Activated naive CD8-positive, alpha-beta T cell (primary cell): ENCODE measurements around the gene GOLGA6A.
"Not testable (repeated sequence)": the region's sequence is repeated elsewhere in the genome, so short reads cannot be mapped to it uniquely, and the experiment has no call there.

Experiments
- H3K27ac Mint-ChIP-seq: one replicate; pipeline ENCODE4 v1.8.0; 2021; ENCODE audit warnings: mixed read lengths
- H3K27me3 Mint-ChIP-seq: one replicate; pipeline ENCODE4 v1.8.0; 2021; ENCODE audit warnings: mixed read lengths
- H3K36me3 Mint-ChIP-seq: one replicate; pipeline ENCODE4 v1.8.0; 2021; ENCODE audit warnings: mixed read lengths
- H3K4me1 Mint-ChIP-seq: one replicate; pipeline ENCODE4 v1.8.0; 2021; ENCODE audit warnings: low read depth, mixed read lengths
- H3K4me3 Mint-ChIP-seq: one replicate; pipeline ENCODE4 v1.8.0; 2021; ENCODE audit warnings: mild to moderate bottlenecking, mixed read lengths
- H3K9me3 Mint-ChIP-seq: one replicate; pipeline ENCODE4 v1.8.0; 2021; ENCODE audit warnings: low read depth, mixed read lengths

The GOLGA6A gene

DNA sequence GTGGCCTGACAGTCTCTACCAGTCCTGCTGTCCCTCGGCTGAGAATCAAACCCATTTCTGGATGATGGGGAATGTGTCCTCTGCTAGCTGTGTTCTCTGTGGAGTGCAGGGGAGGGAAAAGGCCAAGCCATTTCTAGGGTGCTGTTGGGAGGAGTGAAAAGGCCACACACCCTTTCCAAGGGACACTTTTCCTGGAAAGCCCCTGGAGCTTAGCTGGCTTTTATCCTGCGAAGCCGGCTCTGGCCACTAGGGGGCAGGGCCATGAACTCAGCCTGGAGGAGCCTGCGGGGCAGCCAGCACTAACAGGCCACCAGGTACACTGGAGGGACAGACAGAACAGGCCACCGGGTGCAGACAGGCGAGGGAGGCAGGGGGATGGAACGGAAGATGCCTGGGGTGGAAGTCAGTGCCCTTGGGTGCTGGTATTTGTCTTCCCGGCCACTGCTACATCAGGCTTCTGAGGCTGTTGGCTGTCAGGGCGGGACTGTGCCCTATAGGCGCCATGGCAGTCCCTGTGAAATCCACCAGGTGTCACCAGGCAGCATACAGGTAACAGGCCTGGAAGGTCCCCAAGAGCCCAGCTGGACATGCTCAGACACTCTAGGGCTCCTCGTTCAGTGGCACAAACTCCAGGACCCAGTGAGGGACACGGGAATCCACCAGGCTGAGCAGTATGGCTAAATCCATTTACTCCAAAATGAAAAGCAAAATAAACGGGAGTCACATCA, 16.5 kb downstream of the GOLGA6A start:
- not testable (repeated sequence) for H3K27ac Mint-ChIP-seq, H3K4me1 Mint-ChIP-seq, H3K9me3 Mint-ChIP-seq, H3K36me3 Mint-ChIP-seq, H3K27me3 Mint-ChIP-seq, H3K4me3 Mint-ChIP-seq

DNA sequence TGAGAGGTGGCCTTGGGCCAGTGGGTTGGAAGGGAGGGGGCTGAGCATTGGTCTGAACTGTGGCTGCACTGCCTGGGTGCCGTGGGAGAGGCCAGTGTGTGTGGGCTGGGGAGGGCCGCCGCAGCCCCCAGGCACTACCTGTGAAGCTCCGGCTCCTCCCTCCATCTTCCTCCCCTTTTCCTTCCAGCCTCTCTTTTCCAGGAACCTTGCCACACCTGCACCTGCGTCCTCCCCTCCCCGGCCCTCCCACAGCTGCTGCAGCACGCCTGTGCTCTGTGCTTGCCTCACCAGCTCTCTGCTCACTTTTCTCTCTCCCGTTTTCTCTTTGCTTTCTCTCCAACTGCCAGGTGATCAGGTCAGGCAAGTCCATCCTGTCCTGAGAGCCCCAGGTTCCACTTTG, 17.5 kb downstream of the GOLGA6A start:
- not testable (repeated sequence) for H3K4me1 Mint-ChIP-seq, H3K27ac Mint-ChIP-seq, H3K9me3 Mint-ChIP-seq, H3K36me3 Mint-ChIP-seq, H3K4me3 Mint-ChIP-seq, H3K27me3 Mint-ChIP-seq

- not testable (repeated sequence) for H3K4me3 Mint-ChIP-seq, H3K27ac Mint-ChIP-seq, H3K9me3 Mint-ChIP-seq, H3K36me3 Mint-ChIP-seq, H3K27me3 Mint-ChIP-seq
- H3K4me1 Mint-ChIP-seq: peaks cover 14% of the 10 kb centered on the region
Measured at GRCh38 chr15:74064183-74064582, 18.2 kb downstream of the GOLGA6A start.

DNA sequence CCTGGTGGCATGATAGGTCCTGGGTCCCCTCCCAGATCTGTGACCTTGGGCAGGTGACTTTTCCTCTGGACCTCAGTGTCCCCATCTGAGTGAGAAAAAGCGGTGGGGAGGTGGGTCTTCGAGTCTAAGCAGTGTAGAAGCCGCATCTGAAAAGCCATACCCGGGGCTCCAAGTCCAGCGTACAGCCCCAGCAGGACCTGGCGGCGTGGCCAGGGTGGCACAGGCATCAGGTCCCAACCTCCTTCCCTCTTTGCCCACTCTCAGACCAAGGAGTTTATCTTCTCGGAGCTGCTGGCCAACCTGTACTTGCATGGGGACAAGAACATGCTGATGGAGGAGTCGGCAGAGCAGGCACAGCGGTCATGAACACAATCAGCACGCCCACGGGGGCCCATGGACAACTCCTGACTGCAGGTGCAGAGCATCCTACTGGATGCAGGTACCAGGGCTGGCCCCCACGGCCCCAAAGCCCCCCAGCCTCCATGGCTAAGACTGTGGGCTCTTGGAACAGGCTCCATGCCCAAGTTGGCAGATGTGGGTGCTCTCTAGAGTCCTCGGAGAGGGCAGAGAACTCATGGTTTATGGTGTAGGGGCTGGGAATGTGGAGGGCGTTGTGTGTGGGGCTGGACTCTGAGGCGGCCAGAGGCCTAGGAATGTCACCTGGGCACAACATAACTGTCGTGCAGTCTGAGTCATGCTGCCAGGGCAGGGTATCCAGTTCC, 18.8 kb downstream of the GOLGA6A start:
- H3K36me3 Mint-ChIP-seq, H3K4me3 Mint-ChIP-seq, H3K27me3 Mint-ChIP-seq, H3K27ac Mint-ChIP-seq, H3K9me3 Mint-ChIP-seq: not testable (repeated sequence)
- H3K4me1 Mint-ChIP-seq: peaks cover 19% of the 10 kb centered on the region

GRCh38 chr15:74062671-74063070, 19.7 kb downstream of the GOLGA6A start:
- no peaks in the 10 kb centered on the region for H3K9me3 Mint-ChIP-seq
- H3K36me3 Mint-ChIP-seq: peaks cover 7% of the 10 kb centered on the region
- no peak overlapping the region for H3K4me3 Mint-ChIP-seq
- no peak overlapping the region for H3K27ac Mint-ChIP-seq
- no peaks in the 10 kb centered on the region for H3K27me3 Mint-ChIP-seq
- H3K4me1 Mint-ChIP-seq: peaks cover 21% of the 10 kb centered on the region

- Mint-ChIP-seq H3K9me3 (no peaks in the 10 kb centered on the region), H3K36me3 (peaks cover 9% of the 10 kb centered on the region), H3K4me1 (peaks cover 21% of the 10 kb centered on the region), H3K27ac (no peak overlapping the region), H3K4me3 (no peak overlapping the region), H3K27me3 (no peaks in the 10 kb centered on the region)
Measured at GRCh38 chr15:74062236-74062635, 20.1 kb downstream of the GOLGA6A start.

- Mint-ChIP-seq H3K36me3 (peaks cover 10% of the 10 kb centered on the region), H3K4me3 (no peak overlapping the region), H3K27me3 (no peaks in the 10 kb centered on the region), H3K9me3 (no peaks in the 10 kb centered on the region), H3K27ac (no peak overlapping the region), H3K4me1 (peaks cover 21% of the 10 kb centered on the region)
Measured at GRCh38 chr15:74060251-74060650, 22.1 kb downstream of the GOLGA6A start.

- H3K27ac Mint-ChIP-seq, H3K9me3 Mint-ChIP-seq, H3K27me3 Mint-ChIP-seq: not testable (repeated sequence)
- peaks cover 24% of the 10 kb centered on the region for H3K4me1 Mint-ChIP-seq
- peaks cover 10% of the 10 kb centered on the region for H3K36me3 Mint-ChIP-seq
- H3K4me3 Mint-ChIP-seq: peak overlapping the region; percentile 14
Measured at GRCh38 chr15:74059050-74059833, 23.1 kb downstream of the GOLGA6A start.

GRCh38 chr15:74056330-74056729, 26.0 kb downstream of the GOLGA6A start:
- Mint-ChIP-seq H3K36me3 (peaks cover 10% of the 10 kb centered on the region), H3K4me1 (peaks cover 30% of the 10 kb centered on the region)
- H3K27ac Mint-ChIP-seq, H3K9me3 Mint-ChIP-seq, H3K27me3 Mint-ChIP-seq, H3K4me3 Mint-ChIP-seq: not testable (repeated sequence)

GRCh38 chr15:74055804-74056203, 26.5 kb downstream of the GOLGA6A start:
- H3K27ac Mint-ChIP-seq: no peak overlapping the region
- no peaks in the 10 kb centered on the region for H3K27me3 Mint-ChIP-seq
- H3K4me1 Mint-ChIP-seq: peaks cover 30% of the 10 kb centered on the region
- no peak overlapping the region for H3K4me3 Mint-ChIP-seq
- no peaks in the 10 kb centered on the region for H3K9me3 Mint-ChIP-seq
- H3K36me3 Mint-ChIP-seq: peaks cover 10% of the 10 kb centered on the region

DNA sequence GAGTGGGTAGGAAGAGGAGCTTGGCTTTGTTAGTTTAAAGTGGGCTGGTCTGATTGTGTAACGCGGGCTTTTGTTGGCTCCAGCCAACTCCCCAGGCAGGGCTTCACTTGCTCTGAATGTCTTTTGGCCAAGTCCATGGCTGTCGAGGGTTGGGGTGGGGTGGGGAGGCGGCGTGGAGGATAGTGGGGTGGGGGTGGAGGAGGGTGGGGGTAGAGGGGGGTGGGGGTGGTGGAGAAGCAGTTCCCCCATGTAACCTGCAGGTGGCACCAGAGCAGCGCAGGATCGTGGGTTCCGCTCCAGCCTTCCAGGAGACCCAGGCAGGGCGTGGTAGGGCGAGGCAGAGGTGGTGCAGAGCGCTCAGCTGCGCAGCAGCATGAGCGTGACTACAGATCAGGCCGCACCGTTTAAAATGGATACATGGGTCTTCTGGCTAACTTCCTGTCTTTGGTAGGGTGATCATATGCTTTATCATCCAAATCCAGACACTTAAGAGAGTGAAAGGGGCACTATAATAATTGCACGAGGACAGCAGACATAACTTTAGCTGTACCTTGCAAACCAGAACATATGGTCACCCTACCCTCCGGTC, 28.3 kb downstream of the GOLGA6A start:
- Mint-ChIP-seq H3K4me1 (peaks cover 15% of the 10 kb centered on the region), H3K27me3 (no peaks in the 10 kb centered on the region), H3K27ac (no peak overlapping the region), H3K36me3 (peaks cover 10% of the 10 kb centered on the region), H3K9me3 (no peaks in the 10 kb centered on the region), H3K4me3 (peak overlapping the region; percentile 42)

- peaks cover 10% of the 10 kb centered on the region for H3K36me3 Mint-ChIP-seq
- peaks cover 11% of the 10 kb centered on the region for H3K4me1 Mint-ChIP-seq
- H3K27ac Mint-ChIP-seq: no peak overlapping the region
- no peaks in the 10 kb centered on the region for H3K27me3 Mint-ChIP-seq
- H3K9me3 Mint-ChIP-seq: no peaks in the 10 kb centered on the region
- no peak overlapping the region for H3K4me3 Mint-ChIP-seq
Measured at GRCh38 chr15:74053517-74053916, 28.8 kb downstream of the GOLGA6A start.

GRCh38 chr15:74052271-74053260, 29.8 kb downstream of the GOLGA6A start:
- H3K27me3 Mint-ChIP-seq, H3K27ac Mint-ChIP-seq, H3K4me3 Mint-ChIP-seq, H3K9me3 Mint-ChIP-seq, H3K36me3 Mint-ChIP-seq: not testable (repeated sequence)
- H3K4me1 Mint-ChIP-seq: peaks cover 17% of the 10 kb centered on the region

DNA sequence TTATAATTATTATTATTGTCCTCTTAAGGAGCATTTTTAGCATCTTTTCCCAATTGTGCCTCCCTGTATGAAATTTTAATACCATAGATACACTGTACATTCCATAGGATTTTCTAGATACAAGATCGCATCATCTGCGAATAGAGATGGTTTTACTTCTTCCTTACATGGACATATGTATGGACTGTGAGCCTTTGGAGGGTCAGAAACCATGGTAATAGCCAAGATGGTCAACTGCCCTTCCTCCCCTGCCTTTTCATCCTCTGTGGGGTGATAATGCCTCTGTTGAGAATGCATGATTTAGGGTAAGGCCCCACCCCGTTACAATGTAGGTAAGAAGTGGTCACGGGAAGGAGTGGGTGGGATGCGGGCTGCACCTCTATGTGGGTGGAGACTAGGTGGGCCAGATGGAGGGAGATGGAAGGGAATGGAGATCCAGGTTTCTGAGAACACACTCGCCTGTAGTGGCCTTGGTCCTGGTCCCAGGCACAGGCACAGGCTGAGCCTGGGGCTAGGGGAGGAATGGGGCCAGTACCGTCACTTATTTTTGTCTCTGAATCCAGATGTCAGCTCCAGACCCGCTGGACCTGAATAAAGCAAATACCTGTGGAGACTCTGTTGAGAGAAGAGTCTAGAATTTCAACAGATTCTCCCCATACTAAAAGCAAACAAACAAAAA, 31.7 kb downstream of the GOLGA6A start:
- Mint-ChIP-seq H3K36me3 (no peaks in the 10 kb centered on the region), H3K4me1 (peaks cover 20% of the 10 kb centered on the region), H3K9me3 (no peaks in the 10 kb centered on the region), H3K27ac (no peak overlapping the region), H3K4me3 (no peak overlapping the region), H3K27me3 (no peaks in the 10 kb centered on the region)
